Esophagus squamous epithelium (tissue), 4 donors: Measurements from ENCODE around the gene RTCA.

ENCODE experiments used
- POLR2A ChIP-seq, 4 donors: fragments of 450-650 bp; IDR thresholded peaks; one replicate each; pipeline ENCODE4 v1.6.1; 2017; ENCODE audit warnings: antibody characterized with exemption in 4 of 4, mild to moderate bottlenecking in 4 of 4, moderate library complexity in 3 of 4
- TF ChIP-seq, protein P1 (sequence below), 6 experiments: fragments of 450-650 bp in 4 of 6; fragments of 200-600 bp in 2 of 6; sonication (generic) in 2 of 6; IDR thresholded peaks; one replicate each; pipeline ENCODE4 v1.5.1; 2016 to 2019; ENCODE audit warnings: antibody characterized with exemption in 6 of 6, mild to moderate bottlenecking in 4 of 6, moderate library complexity in 4 of 6

DNA sequence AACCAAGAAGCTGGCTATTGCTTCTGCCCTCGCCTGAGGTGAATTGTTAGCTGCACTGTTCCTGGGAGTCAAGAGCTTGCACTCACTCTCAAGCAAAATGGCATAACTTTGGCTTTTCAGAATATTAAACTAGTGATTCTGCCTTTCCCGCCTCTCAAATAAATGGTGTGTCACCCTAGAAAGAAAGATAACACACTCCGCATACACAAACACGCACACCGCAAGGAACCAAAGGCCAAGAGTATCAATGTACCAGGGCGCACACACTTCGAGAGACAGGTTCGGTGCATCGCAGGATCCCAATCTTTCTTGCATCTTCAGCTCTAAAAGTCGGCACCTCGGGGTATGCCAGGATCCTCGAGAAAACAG, 470 bp upstream of the RTCA start:
- TF ChIP-seq POLR2A (IDR thresholded peaks at IDR 0.05) = no peak
- TF ChIP-seq, protein P1, sequence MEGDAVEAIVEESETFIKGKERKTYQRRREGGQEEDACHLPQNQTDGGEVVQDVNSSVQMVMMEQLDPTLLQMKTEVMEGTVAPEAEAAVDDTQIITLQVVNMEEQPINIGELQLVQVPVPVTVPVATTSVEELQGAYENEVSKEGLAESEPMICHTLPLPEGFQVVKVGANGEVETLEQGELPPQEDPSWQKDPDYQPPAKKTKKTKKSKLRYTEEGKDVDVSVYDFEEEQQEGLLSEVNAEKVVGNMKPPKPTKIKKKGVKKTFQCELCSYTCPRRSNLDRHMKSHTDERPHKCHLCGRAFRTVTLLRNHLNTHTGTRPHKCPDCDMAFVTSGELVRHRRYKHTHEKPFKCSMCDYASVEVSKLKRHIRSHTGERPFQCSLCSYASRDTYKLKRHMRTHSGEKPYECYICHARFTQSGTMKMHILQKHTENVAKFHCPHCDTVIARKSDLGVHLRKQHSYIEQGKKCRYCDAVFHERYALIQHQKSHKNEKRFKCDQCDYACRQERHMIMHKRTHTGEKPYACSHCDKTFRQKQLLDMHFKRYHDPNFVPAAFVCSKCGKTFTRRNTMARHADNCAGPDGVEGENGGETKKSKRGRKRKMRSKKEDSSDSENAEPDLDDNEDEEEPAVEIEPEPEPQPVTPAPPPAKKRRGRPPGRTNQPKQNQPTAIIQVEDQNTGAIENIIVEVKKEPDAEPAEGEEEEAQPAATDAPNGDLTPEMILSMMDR (IDR thresholded peaks at IDR 0.05) = no peak
